H9 (cell line): ENCODE data around the gene WDR48. TPM values are rescaled to one million over a fixed set of nuclear protein-coding genes. Genes with fewer than 3 reads are reported as not detected.

Source experiments
- DNase-seq: peaks from one replicate; pipeline ENCODE4 v3.0.0-alpha.2; 2017
- H2AFZ ChIP-seq: one replicate; pipeline ENCODE4 v1.6.1; 2013; ENCODE audit warnings: mild to moderate bottlenecking, low read length, control low read depth, moderate library complexity
- H2AK5ac ChIP-seq: 2 replicates; pipeline ENCODE4 v1.6.1; 2013; ENCODE audit warnings: low read length, control low read depth, mixed read lengths; ENCODE audit not compliant: insufficient read length
- H2BK120ac ChIP-seq: one replicate; pipeline ENCODE4 v1.6.1; 2013; ENCODE audit warnings: low read depth, mild to moderate bottlenecking, low read length, control low read depth, inconsistent platforms; ENCODE audit not compliant: poor library complexity, severe bottlenecking
- H2BK12ac ChIP-seq: 2 replicates; pipeline ENCODE4 v1.6.1; 2013; ENCODE audit warnings: low read length, control low read depth, mixed read lengths, low read depth; ENCODE audit not compliant: insufficient read length
- H2BK15ac ChIP-seq: 2 replicates; pipeline ENCODE4 v1.6.1; 2013; ENCODE audit warnings: low read depth, low read length, control low read depth
- H2BK20ac ChIP-seq: one replicate; pipeline ENCODE4 v1.6.1; 2013; ENCODE audit warnings: low read depth, mild to moderate bottlenecking, low read length, control low read depth, inconsistent platforms; ENCODE audit not compliant: poor library complexity, severe bottlenecking
- H2BK5ac ChIP-seq: 2 replicates; pipeline ENCODE4 v1.6.1; 2013; ENCODE audit warnings: low read length, control low read depth, mixed read lengths; ENCODE audit not compliant: insufficient read length
- H3K14ac ChIP-seq: 2 replicates; pipeline ENCODE4 v1.6.1; 2013; ENCODE audit warnings: low read length, control low read depth; ENCODE audit not compliant: insufficient read depth
- H3K18ac ChIP-seq: 2 replicates; pipeline ENCODE4 v1.6.1; 2013; ENCODE audit warnings: low read depth, mild to moderate bottlenecking, mixed read lengths, low read length, control low read depth; ENCODE audit not compliant: insufficient read length
- H3K23ac ChIP-seq: 2 replicates; pipeline ENCODE4 v1.6.1; 2013; ENCODE audit warnings: low read length, control low read depth, mixed read lengths, low read depth; ENCODE audit not compliant: insufficient read length
- H3K23me2 ChIP-seq: 2 replicates; pipeline ENCODE4 v1.6.1; 2013; ENCODE audit warnings: low read depth, mild to moderate bottlenecking, mixed read lengths, low read length, control low read depth; ENCODE audit not compliant: insufficient read length, poor library complexity, severe bottlenecking
- H3K27ac ChIP-seq: 2 replicates; pipeline ENCODE4 v1.5.1; 2013; ENCODE audit warnings: low read length, control low read depth, mixed read lengths, low read depth; ENCODE audit not compliant: insufficient read length
- H3K27me3 ChIP-seq: 2 replicates; pipeline ENCODE4 v1.6.1; 2013; ENCODE audit warnings: low read length, control low read depth, inconsistent platforms; ENCODE audit not compliant: insufficient read depth
- H3K4ac ChIP-seq: 2 replicates; pipeline ENCODE4 v1.6.1; 2013; ENCODE audit warnings: low read depth, mild to moderate bottlenecking, control low read depth, inconsistent platforms, low read length, moderate library complexity
- H3K4me1 ChIP-seq: 2 replicates; pipeline ENCODE4 v1.6.1; 2013; ENCODE audit warnings: low read length, control low read depth, inconsistent platforms; ENCODE audit not compliant: insufficient read depth
- H3K4me2 ChIP-seq: 2 replicates; pipeline ENCODE4 v1.6.1; 2013; ENCODE audit warnings: low read length, control low read depth, mixed read lengths; ENCODE audit not compliant: insufficient read length, insufficient read depth
- H3K56ac ChIP-seq: 2 replicates; pipeline ENCODE4 v1.6.1; 2013; ENCODE audit warnings: low read depth, mild to moderate bottlenecking, mixed read lengths, low read length, control low read depth; ENCODE audit not compliant: insufficient read length
- H3K79me1 ChIP-seq: 2 replicates; pipeline ENCODE4 v1.6.1; 2013; ENCODE audit warnings: low read depth, mild to moderate bottlenecking, moderate library complexity, low read length, control low read depth, inconsistent platforms; ENCODE audit not compliant: insufficient read depth, poor library complexity, severe bottlenecking
- H3K79me2 ChIP-seq: 2 replicates; pipeline ENCODE4 v1.6.1; 2013; ENCODE audit warnings: low read length, control low read depth, inconsistent platforms; ENCODE audit not compliant: insufficient read depth
- H3K9ac ChIP-seq: 2 replicates; pipeline ENCODE4 v1.6.1; 2013; ENCODE audit warnings: low read length, control low read depth, mixed read lengths; ENCODE audit not compliant: insufficient read length; ENCODE audit errors: extremely low read depth
- H3K9me3 ChIP-seq: one replicate; pipeline ENCODE4 v1.6.1; 2013; ENCODE audit warnings: low read depth, low read length, inconsistent platforms; ENCODE audit not compliant: control insufficient read depth
- H3T11ph ChIP-seq: one replicate; pipeline ENCODE4 v1.6.1; 2013; ENCODE audit warnings: mild to moderate bottlenecking, low read length, control low read depth, inconsistent platforms
- H4K20me1 ChIP-seq: one replicate; pipeline ENCODE4 v1.6.1; 2013; ENCODE audit not compliant: control insufficient read depth, insufficient read length, insufficient read depth
- H4K5ac ChIP-seq: 2 replicates; pipeline ENCODE4 v1.6.1; 2013; ENCODE audit warnings: low read depth, mild to moderate bottlenecking, mixed read lengths, low read length, control low read depth; ENCODE audit not compliant: insufficient read length
- H4K8ac ChIP-seq: replicated peaks from 2 replicates; pipeline ENCODE4 v1.6.1; 2013; ENCODE audit warnings: low read length, control low read depth, mixed read lengths, low read depth; ENCODE audit not compliant: insufficient read length
- H4K91ac ChIP-seq: 2 replicates; pipeline ENCODE4 v1.6.1; 2013; ENCODE audit warnings: low read depth, mild to moderate bottlenecking, moderate library complexity, mixed read lengths, low read length, control low read depth; ENCODE audit not compliant: insufficient read length
- H3K27ac Mint-ChIP-seq, 3 experiments: 2 replicates in 2 of 3; 3 replicates in 1 of 3; pipeline ENCODE4 v1.8.0; 2020 to 2021; ENCODE audit warnings: mixed read lengths in 3 of 3, mild to moderate bottlenecking in 1 of 3, moderate library complexity in 1 of 3
- H3K27me3 Mint-ChIP-seq: 2 replicates; pipeline ENCODE4 v1.8.0; 2021; ENCODE audit warnings: low read depth, mild to moderate bottlenecking, moderate library complexity, mixed read lengths
- H3K36me3 Mint-ChIP-seq, 3 experiments: 2 replicates in 2 of 3; 3 replicates in 1 of 3; pipeline ENCODE4 v1.8.0; 2020 to 2021; ENCODE audit warnings: low read depth in 3 of 3, mixed read lengths in 3 of 3; ENCODE audit not compliant: insufficient read depth in 1 of 3
- H3K4me1 Mint-ChIP-seq, 2 experiments: 2 replicates each; pipeline ENCODE4 v1.8.0; 2020; ENCODE audit warnings: mixed read lengths in 2 of 2
- H3K4me3 Mint-ChIP-seq, 2 experiments: 2 replicates in 1 of 2; 3 replicates in 1 of 2; pipeline ENCODE4 v1.8.0; 2020 to 2021; ENCODE audit warnings: mild to moderate bottlenecking in 2 of 2, mixed read lengths in 2 of 2, moderate library complexity in 1 of 2
- H3K9me3 Mint-ChIP-seq, 2 experiments: 2 replicates in 1 of 2; 3 replicates in 1 of 2; pipeline ENCODE4 v1.8.0; 2020; ENCODE audit warnings: mild to moderate bottlenecking in 2 of 2, mixed read lengths in 2 of 2, moderate library complexity in 1 of 2
- WGBS: extraction: QIAGEN DNeasy Blood & Tissue Kit; methylation state at CpG from one replicate; pipeline ENCODE4 v1.1.7; 2013; ENCODE audit warnings: missing lambda C conversion rate, low lambda C conversion rate, mixed read lengths; ENCODE audit not compliant: insufficient read length; ENCODE audit errors: extremely low coverage; 5-methylcytosine and 5-hydroxymethylcytosine counted together
- total RNA-seq: library from RNA; stranded (reverse); gene quantifications from 2 replicates; pipeline ENCODE4 v1.2.1, GENCODE V29; 2021
- TF ChIP-seq, protein P1 (sequence below): fragments of 200-600 bp; sonication (generic); conservative IDR thresholded peaks from 3 replicates; pipeline ENCODE4 v1.8.0; 2021; ENCODE audit warnings: antibody characterized with exemption, mild to moderate bottlenecking

WDR48 gene
- total RNA-seq, 1 experiment from 2014 or later = 52.7 TPM

DNA sequence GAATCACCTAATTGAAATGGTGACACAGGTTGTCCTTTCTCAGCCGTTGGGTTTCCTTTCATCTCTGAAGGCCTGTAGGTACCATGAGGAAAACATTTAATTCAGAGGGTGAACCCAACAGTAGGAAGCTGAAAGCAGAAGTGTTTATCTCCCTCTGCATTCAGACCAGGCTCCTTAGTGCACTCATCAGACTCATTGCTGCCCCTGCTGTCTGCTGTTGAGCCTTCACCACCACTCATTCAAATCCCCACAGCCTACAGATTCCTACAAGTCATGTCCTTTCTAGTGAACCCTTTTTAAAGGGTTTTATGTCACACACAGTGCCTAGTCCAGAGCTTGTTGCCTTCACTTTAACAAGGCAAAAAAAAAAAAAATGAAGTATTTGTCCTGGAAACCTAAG is 13.4 kb downstream of the WDR48 start:
- Mint-ChIP-seq H3K27me3 (no peaks in the 10 kb centered on the region), H3K36me3 (peaks cover 3 to 24% (median 23%) of the 10 kb centered on the region in 3 experiments; a peak in 6 of 7 replicates), H3K4me1 (no peaks in the 10 kb centered on the region), H3K4me3 (no peak overlapping the region), H3K9me3 (no peaks in the 10 kb centered on the region), H3K27ac (no peak overlapping the region)
- no peaks in the 10 kb centered on the region for H3K79me2 ChIP-seq
- no peak overlapping the region for H3K56ac ChIP-seq
- no peak overlapping the region for H2BK20ac ChIP-seq
- no peak overlapping the region for H2AK5ac ChIP-seq
- no peak overlapping the region for H3K23ac ChIP-seq
- no peak overlapping the region for H2BK120ac ChIP-seq
- H2BK5ac ChIP-seq = no peak overlapping the region
- H4K8ac ChIP-seq = no peak overlapping the region
- H3K14ac ChIP-seq = no peak overlapping the region
- H3K27ac ChIP-seq = no peak overlapping the region
- H3T11ph ChIP-seq = no peak overlapping the region
- H3K18ac ChIP-seq = no peak overlapping the region
- H3K23me2 ChIP-seq = no peaks in the 10 kb centered on the region
- H3K27me3 ChIP-seq = no peaks in the 10 kb centered on the region
- TF ChIP-seq, protein P1, sequence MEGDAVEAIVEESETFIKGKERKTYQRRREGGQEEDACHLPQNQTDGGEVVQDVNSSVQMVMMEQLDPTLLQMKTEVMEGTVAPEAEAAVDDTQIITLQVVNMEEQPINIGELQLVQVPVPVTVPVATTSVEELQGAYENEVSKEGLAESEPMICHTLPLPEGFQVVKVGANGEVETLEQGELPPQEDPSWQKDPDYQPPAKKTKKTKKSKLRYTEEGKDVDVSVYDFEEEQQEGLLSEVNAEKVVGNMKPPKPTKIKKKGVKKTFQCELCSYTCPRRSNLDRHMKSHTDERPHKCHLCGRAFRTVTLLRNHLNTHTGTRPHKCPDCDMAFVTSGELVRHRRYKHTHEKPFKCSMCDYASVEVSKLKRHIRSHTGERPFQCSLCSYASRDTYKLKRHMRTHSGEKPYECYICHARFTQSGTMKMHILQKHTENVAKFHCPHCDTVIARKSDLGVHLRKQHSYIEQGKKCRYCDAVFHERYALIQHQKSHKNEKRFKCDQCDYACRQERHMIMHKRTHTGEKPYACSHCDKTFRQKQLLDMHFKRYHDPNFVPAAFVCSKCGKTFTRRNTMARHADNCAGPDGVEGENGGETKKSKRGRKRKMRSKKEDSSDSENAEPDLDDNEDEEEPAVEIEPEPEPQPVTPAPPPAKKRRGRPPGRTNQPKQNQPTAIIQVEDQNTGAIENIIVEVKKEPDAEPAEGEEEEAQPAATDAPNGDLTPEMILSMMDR = peak; percentile 64
- H3K9ac ChIP-seq = no peak overlapping the region
- H2AFZ ChIP-seq = no peak overlapping the region
- no peaks in the 10 kb centered on the region for H3K4me1 ChIP-seq
- no peak overlapping the region for H3K4me2 ChIP-seq
- no peak overlapping the region for H4K91ac ChIP-seq
- H4K5ac ChIP-seq = no peak overlapping the region
- no peak overlapping the region for H2BK15ac ChIP-seq
- no peaks in the 10 kb centered on the region for H4K20me1 ChIP-seq
- H3K9me3 ChIP-seq = no peaks in the 10 kb centered on the region
- no peak overlapping the region for H2BK12ac ChIP-seq
- no CpG with 5 or more reads among the region's 1 CpG for WGBS
- peak; percentile 63 for DNase-seq
- no peak overlapping the region for H3K4ac ChIP-seq
- peaks cover 8% of the 10 kb centered on the region for H3K79me1 ChIP-seq
